Liver (tissue), 9 donors: ENCODE results near the gene HLA-G. TPM values are rescaled to one million over a fixed set of nuclear protein-coding genes. Genes with fewer than 3 reads are reported as not detected.

ENCODE experiments used
- DNase-seq: peaks from one replicate; pipeline ENCODE4 v3.0.0-alpha.2; 2017; ENCODE audit warnings: low spot score
- H3K27ac ChIP-seq, 2 donors: one replicate each; pipeline ENCODE4 v1.7.0; 2013; ENCODE audit warnings: inconsistent platforms in 2 of 2, low read length in 2 of 2, control low read depth in 1 of 2, low read depth in 1 of 2, mild to moderate bottlenecking in 1 of 2
- H3K27me3 ChIP-seq, 4 donors: one replicate each; pipeline versions ENCODE4 v1.6.1 to v1.7.0; 2013; ENCODE audit warnings: low read length in 3 of 4, inconsistent platforms in 1 of 4, mild to moderate bottlenecking in 1 of 4, moderate library complexity in 1 of 4; ENCODE audit not compliant: control insufficient read depth in 4 of 4, insufficient read depth in 4 of 4
- H3K36me3 ChIP-seq, 4 donors: one replicate each; pipeline versions ENCODE4 v1.6.1 to v1.7.0; 2013; ENCODE audit warnings: low read length in 3 of 4, mild to moderate bottlenecking in 3 of 4, low read depth in 1 of 4, moderate library complexity in 1 of 4; ENCODE audit not compliant: control insufficient read depth in 4 of 4, insufficient read depth in 3 of 4
- H3K4me1 ChIP-seq, 4 donors: one replicate each; pipeline versions ENCODE4 v1.6.1 to v1.7.0; 2013; ENCODE audit warnings: low read length in 3 of 4, mild to moderate bottlenecking in 3 of 4, moderate library complexity in 1 of 4; ENCODE audit not compliant: control insufficient read depth in 4 of 4, insufficient read depth in 4 of 4
- H3K4me3 ChIP-seq, 3 donors: one replicate each; pipeline versions ENCODE4 v1.6.1 to v1.7.0; 2013; ENCODE audit warnings: low read length in 3 of 3, control low read depth in 1 of 3, low read depth in 1 of 3, mild to moderate bottlenecking in 1 of 3
- H3K9ac ChIP-seq, 2 donors: one replicate each; pipeline ENCODE4 v1.7.0; 2013; ENCODE audit warnings: low read length in 2 of 2, mild to moderate bottlenecking in 2 of 2, moderate library complexity in 2 of 2, control low read depth in 1 of 2, low read depth in 1 of 2
- H3K9me3 ChIP-seq, 4 donors: one replicate each; pipeline versions ENCODE4 v1.6.1 to v1.7.0; 2013; ENCODE audit warnings: low read length in 3 of 4; ENCODE audit not compliant: control insufficient read depth in 4 of 4
- ATF3 ChIP-seq: IDR thresholded peaks from 2 replicates; pipeline ENCODE4 v1.6.1; 2016; ENCODE audit warnings: antibody characterized with exemption
- FOXA1 ChIP-seq: IDR thresholded peaks from 2 replicates; pipeline ENCODE4 v1.6.1; 2016; ENCODE audit warnings: antibody characterized with exemption
- FOXA2 ChIP-seq: IDR thresholded peaks from 2 replicates; pipeline ENCODE4 v1.6.1; 2016; ENCODE audit warnings: antibody characterized with exemption
- GABPA ChIP-seq, 2 donors: IDR thresholded peaks in 1 of 2; conservative IDR thresholded peaks in 1 of 2; 2 replicates each; pipeline ENCODE4 v1.6.1; 2016; ENCODE audit warnings: antibody characterized with exemption in 2 of 2, mild to moderate bottlenecking in 1 of 2, moderate library complexity in 1 of 2
- HNF4A ChIP-seq, 2 donors: conservative IDR thresholded peaks; 2 replicates each; pipeline ENCODE4 v1.6.1; 2016; ENCODE audit warnings: antibody characterized with exemption in 2 of 2, mild to moderate bottlenecking in 2 of 2
- JUND ChIP-seq, 2 donors: IDR thresholded peaks; 2 replicates each; pipeline ENCODE4 v1.6.1; 2016; ENCODE audit warnings: antibody characterized with exemption in 2 of 2
- NR2F2 ChIP-seq: IDR thresholded peaks from 2 replicates; pipeline ENCODE4 v1.6.1; 2016; ENCODE audit warnings: antibody characterized with exemption
- RAD21 ChIP-seq, 2 donors: IDR thresholded peaks; 2 replicates each; pipeline ENCODE4 v1.6.1; 2016; ENCODE audit warnings: antibody characterized with exemption in 2 of 2, mild to moderate bottlenecking in 2 of 2
- REST ChIP-seq: IDR thresholded peaks from 2 replicates; pipeline ENCODE4 v1.6.1; 2016; ENCODE audit warnings: antibody characterized with exemption, mild to moderate bottlenecking
- RXRA ChIP-seq, 2 donors: IDR thresholded peaks; 2 replicates each; pipeline ENCODE4 v1.6.1; 2017 to 2018; ENCODE audit warnings: antibody characterized with exemption in 2 of 2, mild to moderate bottlenecking in 1 of 2
- SP1 ChIP-seq: IDR thresholded peaks from 2 replicates; pipeline ENCODE4 v1.6.1; 2018; ENCODE audit warnings: antibody characterized with exemption, mild to moderate bottlenecking
- YY1 ChIP-seq: IDR thresholded peaks from 2 replicates; pipeline ENCODE4 v1.6.1; 2016; ENCODE audit warnings: antibody characterized with exemption, mild to moderate bottlenecking
- WGBS: extraction: QIAGEN DNeasy Blood & Tissue Kit; methylation state at CpG from one replicate; pipeline ENCODE4 v1.1.7; 2013; 5-methylcytosine and 5-hydroxymethylcytosine counted together
- polyA plus RNA-seq, 2 donors: library from polyadenylated mRNA; stranded (reverse) in 1 of 2; unstranded in 1 of 2; fragments of 200-250 nt in 1 of 2; fragments of >200 nt in 1 of 2; fragmentation: Nextera tagmentation in 1 of 2; extraction: Ambion mirVana in 1 of 2; gene quantifications; one replicate each; pipeline versions ENCODE4 v1.2.1 to v1.2.3, GENCODE V29; 2013 to 2015
- total RNA-seq, 2 donors: library from RNA; depleted of rRNA; stranded (reverse); fragments of >200 nt; gene quantifications; one replicate each; pipeline ENCODE4 v1.2.3, GENCODE V29; 2014
- TF ChIP-seq, protein P1 (sequence below): IDR thresholded peaks from 2 replicates; pipeline ENCODE4 v1.6.1; 2016; ENCODE audit warnings: antibody characterized with exemption
- TF ChIP-seq, protein P2 (sequence below): fragments of 150-350 bp; IDR thresholded peaks from 2 replicates; pipeline ENCODE4 v1.5.1; 2017; ENCODE audit warnings: improper control_type of control experiment, low read depth, low read length; ENCODE audit not compliant: missing input control
- TF ChIP-seq, protein P3 (sequence below): IDR thresholded peaks from 2 replicates; pipeline ENCODE4 v1.6.1; 2016; ENCODE audit warnings: antibody characterized with exemption
- donor health status: healthy.
- donor health status: healthy.
- donor health status: healthy.
- donor health status: healthy.
- donor health status: healthy.

The HLA-G gene
- total and polyA plus RNA-seq, 4 donors, result 0.79 TPM; not detected in 3

GRCh38 chr6:29839917-29840316 lies 12.3 kb downstream of the HLA-G start:
- DNase-seq, result no peak
- no peaks in the 10 kb centered on the region for H3K4me1 ChIP-seq
- H3K27ac ChIP-seq, result no peak overlapping the region
- no peaks in the 10 kb centered on the region for H3K36me3 ChIP-seq
- H3K4me3 ChIP-seq, result no peak overlapping the region
- H3K27me3 ChIP-seq, result peaks cover 0 to under 1% (median 0%) of the 10 kb centered on the region in 4 donors
- TF ChIP-seq, protein P1, sequence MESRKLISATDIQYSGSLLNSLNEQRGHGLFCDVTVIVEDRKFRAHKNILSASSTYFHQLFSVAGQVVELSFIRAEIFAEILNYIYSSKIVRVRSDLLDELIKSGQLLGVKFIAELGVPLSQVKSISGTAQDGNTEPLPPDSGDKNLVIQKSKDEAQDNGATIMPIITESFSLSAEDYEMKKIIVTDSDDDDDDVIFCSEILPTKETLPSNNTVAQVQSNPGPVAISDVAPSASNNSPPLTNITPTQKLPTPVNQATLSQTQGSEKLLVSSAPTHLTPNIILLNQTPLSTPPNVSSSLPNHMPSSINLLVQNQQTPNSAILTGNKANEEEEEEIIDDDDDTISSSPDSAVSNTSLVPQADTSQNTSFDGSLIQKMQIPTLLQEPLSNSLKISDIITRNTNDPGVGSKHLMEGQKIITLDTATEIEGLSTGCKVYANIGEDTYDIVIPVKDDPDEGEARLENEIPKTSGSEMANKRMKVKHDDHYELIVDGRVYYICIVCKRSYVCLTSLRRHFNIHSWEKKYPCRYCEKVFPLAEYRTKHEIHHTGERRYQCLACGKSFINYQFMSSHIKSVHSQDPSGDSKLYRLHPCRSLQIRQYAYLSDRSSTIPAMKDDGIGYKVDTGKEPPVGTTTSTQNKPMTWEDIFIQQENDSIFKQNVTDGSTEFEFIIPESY, result no peak
- TF ChIP-seq ATF3 (no peak), GABPA (IDR thresholded peaks at IDR 0.05 in 1 of 2, conservative IDR thresholded peaks at IDR 0.05 in 1 of 2) (no peak), FOXA2 (no peak), FOXA1 (no peak), JUND (IDR thresholded peaks at IDR 0.05) (no peak), RAD21 (IDR thresholded peaks at IDR 0.05) (no peak), NR2F2 (no peak), RXRA (IDR thresholded peaks at IDR 0.05) (no peak), YY1 (no peak), SP1 (no peak), HNF4A (conservative IDR thresholded peaks at IDR 0.05) (no peak), REST (no peak)
- TF ChIP-seq, protein P2, sequence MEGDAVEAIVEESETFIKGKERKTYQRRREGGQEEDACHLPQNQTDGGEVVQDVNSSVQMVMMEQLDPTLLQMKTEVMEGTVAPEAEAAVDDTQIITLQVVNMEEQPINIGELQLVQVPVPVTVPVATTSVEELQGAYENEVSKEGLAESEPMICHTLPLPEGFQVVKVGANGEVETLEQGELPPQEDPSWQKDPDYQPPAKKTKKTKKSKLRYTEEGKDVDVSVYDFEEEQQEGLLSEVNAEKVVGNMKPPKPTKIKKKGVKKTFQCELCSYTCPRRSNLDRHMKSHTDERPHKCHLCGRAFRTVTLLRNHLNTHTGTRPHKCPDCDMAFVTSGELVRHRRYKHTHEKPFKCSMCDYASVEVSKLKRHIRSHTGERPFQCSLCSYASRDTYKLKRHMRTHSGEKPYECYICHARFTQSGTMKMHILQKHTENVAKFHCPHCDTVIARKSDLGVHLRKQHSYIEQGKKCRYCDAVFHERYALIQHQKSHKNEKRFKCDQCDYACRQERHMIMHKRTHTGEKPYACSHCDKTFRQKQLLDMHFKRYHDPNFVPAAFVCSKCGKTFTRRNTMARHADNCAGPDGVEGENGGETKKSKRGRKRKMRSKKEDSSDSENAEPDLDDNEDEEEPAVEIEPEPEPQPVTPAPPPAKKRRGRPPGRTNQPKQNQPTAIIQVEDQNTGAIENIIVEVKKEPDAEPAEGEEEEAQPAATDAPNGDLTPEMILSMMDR, result no peak
- H3K9me3 ChIP-seq, result no peaks in the 10 kb centered on the region
- no peak overlapping the region for H3K9ac ChIP-seq
- WGBS, result 84% methylated on average over 1 of the region's 1 CpG

DNA sequence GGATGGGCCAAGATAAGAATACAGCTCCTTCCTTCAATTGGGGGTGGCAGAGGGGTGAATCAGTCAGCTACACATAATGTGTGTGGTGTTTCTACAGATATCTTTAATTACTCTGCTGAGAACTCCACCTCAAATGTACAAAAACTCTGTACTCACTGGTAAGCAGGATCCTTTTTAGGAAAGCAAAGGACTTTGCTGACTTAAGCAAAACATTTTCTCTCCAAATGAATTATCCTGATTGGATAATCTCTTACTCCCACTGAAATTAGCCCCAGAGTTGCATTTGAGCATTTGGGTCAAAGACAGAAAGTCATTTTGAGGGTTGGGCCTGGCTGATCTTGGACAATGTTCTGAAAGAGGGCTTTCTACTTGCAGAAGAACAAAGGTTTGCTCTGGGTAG lies 13.4 kb downstream of the HLA-G start:
- Histone ChIP-seq H3K4me3 (no peak overlapping the region), H3K9me3 (no peaks in the 10 kb centered on the region), H3K27me3 (peaks cover 0 to 7% (median 0%) of the 10 kb centered on the region in 4 donors), H3K4me1 (no peaks in the 10 kb centered on the region), H3K36me3 (no peaks in the 10 kb centered on the region), H3K27ac (no peak overlapping the region), H3K9ac (no peak overlapping the region)
- DNase-seq, result no peak
- TF ChIP-seq, protein P3, sequence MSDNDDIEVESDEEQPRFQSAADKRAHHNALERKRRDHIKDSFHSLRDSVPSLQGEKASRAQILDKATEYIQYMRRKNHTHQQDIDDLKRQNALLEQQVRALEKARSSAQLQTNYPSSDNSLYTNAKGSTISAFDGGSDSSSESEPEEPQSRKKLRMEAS, result no peak
